GM12875 (cell line): ENCODE results near the gene HK1.

Experiments
- H3K4me3 ChIP-seq: one replicate; pipeline ENCODE4 v1.5.1; 2011; ENCODE audit warnings: low read depth, low read length, control low read depth
- TF ChIP-seq, protein P1 (sequence below): IDR thresholded peaks from 2 replicates; pipeline ENCODE4 v1.5.1; 2011; ENCODE audit warnings: low read depth, mild to moderate bottlenecking, control low read depth, inconsistent platforms, low read length, moderate library complexity, borderline replicate concordance; ENCODE audit not compliant: insufficient read depth

Gene HK1

DNA sequence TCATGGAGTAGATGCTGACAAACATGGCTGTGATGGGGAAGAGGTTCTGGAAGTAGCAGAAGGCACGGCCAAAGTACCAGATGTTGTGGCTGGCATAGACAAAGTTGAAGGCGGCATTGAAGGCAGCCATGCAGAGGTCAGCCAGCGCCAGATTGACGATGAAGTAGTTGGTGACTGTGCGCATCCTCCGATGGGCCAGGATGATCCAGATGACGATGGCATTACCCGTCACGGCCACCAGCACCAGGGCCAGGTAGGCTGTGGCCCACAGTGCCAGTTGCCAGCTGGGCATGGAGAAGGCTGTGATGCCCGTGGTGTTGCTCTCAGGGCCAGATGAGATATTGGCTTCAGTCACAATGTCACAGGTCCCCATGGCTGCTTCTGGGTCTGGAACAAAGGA lies 137.7 kb downstream of the HK1 start:
- TF ChIP-seq, protein P1, sequence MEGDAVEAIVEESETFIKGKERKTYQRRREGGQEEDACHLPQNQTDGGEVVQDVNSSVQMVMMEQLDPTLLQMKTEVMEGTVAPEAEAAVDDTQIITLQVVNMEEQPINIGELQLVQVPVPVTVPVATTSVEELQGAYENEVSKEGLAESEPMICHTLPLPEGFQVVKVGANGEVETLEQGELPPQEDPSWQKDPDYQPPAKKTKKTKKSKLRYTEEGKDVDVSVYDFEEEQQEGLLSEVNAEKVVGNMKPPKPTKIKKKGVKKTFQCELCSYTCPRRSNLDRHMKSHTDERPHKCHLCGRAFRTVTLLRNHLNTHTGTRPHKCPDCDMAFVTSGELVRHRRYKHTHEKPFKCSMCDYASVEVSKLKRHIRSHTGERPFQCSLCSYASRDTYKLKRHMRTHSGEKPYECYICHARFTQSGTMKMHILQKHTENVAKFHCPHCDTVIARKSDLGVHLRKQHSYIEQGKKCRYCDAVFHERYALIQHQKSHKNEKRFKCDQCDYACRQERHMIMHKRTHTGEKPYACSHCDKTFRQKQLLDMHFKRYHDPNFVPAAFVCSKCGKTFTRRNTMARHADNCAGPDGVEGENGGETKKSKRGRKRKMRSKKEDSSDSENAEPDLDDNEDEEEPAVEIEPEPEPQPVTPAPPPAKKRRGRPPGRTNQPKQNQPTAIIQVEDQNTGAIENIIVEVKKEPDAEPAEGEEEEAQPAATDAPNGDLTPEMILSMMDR = no peak
- H3K4me3 ChIP-seq = no peak overlapping the region

DNA sequence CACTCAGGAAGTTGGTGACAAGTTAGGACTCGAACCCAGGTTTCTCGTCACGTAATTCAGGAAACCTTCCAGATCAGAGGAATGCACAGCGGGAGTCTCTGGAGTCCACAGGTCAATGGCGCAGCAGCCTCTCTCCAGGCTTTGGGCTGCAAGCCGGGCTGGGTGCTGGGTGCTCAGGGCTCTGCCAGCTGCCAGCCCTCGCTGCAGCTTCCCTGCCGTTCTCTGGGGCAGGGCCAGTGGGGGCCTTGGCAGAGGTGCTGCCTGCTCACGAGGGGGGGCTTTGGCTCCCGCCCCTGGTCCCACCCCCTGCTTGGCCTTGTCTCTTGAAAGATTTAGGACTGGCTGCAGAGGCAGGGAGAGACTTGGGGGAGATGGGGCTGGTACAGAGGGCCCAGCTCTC lies 138.4 kb downstream of the HK1 start, which contains the start of gene TACR2:
Gene TACR2 (minus strand): TSS at position 224 of the 400 bp plus-strand sequence. CDS start 595 bp downstream, outside the sequence.
- TF ChIP-seq, protein P1 = no peak

DNA sequence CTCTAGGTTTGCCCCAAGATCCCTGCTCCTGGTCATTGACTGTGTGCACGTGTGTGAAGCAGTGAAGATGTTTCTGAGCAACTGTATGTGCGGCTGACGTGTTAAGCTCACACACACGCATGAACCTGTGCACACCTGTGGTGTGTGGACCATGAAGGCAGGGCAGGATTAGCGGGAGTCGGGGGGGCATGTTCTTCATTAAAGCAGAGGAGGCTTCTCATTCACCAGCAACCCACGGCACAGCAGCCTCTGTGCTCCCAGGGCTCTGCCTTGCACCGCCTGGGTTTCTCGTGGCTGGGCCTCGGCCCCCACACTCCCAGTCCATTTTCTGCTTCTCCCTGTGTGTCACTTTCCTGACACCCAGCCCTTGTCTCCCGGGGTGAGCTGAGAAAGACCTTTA lies 139.2 kb downstream of the HK1 start:
- TF ChIP-seq, protein P1 = no peak

More for the DNA sequence above, 138.4 kb downstream of the HK1 start, which contains the start of gene TACR2:
- no peak within 1 kb of the TSS for H3K4me3 ChIP-seq

DNA sequence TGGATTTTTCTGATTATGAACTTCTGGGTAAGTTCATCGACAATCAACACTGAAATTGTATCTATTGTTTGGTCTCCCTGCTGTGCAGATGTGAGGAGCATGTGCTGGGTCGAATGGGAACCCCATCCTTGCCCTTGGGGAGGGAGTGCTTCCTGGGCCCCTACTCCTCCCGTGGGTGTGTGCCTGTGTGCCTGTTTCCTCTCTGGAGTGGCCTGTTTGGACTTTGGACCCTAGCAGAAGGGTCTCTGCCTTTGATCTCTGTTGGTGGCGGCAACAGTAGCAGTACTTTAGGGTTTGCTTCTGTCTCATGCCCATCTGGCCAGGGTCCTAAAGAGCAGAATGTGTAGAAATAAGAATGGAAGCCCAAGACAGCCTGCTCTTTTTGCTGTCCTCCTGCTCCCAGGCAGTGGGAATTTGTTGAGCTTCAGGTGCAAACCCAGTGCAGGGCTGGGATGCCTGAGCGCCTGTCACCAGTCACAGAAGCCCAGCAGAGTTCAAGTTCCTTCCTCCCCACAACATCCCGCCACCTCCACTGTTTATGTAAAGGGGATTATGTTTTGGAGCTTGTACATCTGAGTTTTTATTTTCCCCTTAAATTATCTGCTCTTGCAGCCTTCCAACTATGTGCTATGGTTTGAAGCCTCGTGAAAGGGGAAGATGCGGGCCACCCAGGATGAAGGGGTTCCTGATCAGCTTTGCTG lies 139.9 kb downstream of the HK1 start:
- TF ChIP-seq, protein P1 = no peak
- H3K4me3 ChIP-seq = no peak overlapping the region

More for the DNA sequence above, 139.2 kb downstream of the HK1 start:
- no peak overlapping the region for H3K4me3 ChIP-seq

DNA sequence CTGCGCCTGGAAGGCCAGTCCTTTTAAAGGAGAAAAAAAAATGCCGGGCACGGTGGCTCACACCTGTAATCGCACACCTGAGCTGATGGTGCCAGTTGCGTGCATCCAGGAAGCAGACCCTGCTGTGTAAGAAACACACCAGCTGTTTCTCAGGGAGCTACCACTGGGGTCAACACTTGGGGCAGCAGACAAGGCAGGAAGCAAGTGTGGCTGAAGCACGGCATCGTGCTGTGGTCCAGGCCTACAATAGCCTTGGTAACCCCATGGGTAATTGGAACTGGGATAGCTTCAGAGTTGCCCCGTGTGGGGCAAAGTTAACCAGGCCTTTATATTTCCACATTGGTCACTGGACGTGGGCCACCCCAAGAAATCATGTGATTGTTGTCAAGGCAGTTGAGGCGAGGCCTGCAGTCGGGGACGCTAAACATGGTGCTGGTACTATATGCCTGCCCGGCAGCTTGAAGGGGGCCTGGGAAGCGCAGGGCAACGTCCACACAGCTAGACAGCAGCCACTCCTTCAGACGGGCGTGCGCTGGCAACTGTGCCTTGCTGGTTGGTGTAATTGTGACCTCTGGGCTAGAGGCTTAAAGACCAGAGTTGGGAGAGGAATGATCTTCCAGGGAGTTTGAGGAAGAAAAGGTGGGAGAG lies 140.9 kb downstream of the HK1 start:
- no peak overlapping the region for H3K4me3 ChIP-seq
- TF ChIP-seq, protein P1 = no peak

DNA sequence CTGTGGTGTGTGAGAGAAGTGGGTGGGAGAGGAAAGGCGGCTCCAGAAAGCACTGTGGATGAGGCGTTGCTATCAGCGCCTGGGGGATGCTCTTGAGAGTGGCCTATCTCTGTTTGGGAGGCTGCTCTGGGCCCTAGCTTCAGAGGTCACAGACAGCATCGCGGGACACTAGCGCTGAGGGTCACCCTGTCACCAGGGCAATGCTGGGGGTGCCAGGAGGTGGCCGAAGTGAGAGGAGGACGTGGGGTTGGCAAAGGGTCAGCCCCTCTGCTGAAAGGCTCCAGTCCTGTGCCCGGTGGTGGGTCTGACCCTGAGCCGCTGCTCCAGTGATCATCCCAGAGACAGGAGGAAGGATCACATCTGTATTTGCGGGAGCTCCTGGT lies 141.4 kb downstream of the HK1 start:
- TF ChIP-seq, protein P1 = no peak
- no peak overlapping the region for H3K4me3 ChIP-seq
